ENCODE data around the gene TBL1X. TPM values are rescaled to one million over a fixed set of nuclear protein-coding genes. Genes with fewer than 3 reads are reported as not detected.
A peak's percentile ranks its signal among the peaks of the same experiment; 100 is the strongest.

Gene TBL1X
- total and polyA plus RNA-seq, 8 donors, result 2.4 to 16.6 (median 9.3) TPM

GRCh38 chrX:9561199-9561598 is 96.3 kb downstream of the TBL1X start:
- TF ChIP-seq, protein P1, sequence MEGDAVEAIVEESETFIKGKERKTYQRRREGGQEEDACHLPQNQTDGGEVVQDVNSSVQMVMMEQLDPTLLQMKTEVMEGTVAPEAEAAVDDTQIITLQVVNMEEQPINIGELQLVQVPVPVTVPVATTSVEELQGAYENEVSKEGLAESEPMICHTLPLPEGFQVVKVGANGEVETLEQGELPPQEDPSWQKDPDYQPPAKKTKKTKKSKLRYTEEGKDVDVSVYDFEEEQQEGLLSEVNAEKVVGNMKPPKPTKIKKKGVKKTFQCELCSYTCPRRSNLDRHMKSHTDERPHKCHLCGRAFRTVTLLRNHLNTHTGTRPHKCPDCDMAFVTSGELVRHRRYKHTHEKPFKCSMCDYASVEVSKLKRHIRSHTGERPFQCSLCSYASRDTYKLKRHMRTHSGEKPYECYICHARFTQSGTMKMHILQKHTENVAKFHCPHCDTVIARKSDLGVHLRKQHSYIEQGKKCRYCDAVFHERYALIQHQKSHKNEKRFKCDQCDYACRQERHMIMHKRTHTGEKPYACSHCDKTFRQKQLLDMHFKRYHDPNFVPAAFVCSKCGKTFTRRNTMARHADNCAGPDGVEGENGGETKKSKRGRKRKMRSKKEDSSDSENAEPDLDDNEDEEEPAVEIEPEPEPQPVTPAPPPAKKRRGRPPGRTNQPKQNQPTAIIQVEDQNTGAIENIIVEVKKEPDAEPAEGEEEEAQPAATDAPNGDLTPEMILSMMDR (IDR thresholded peaks at IDR 0.05), result no peak
- Histone ChIP-seq H3K27ac (no peak overlapping the region), H3K36me3 (no peaks in the 10 kb centered on the region), H3K4me1 (no peaks in the 10 kb centered on the region), H3K4me3 (no peak overlapping the region), H3K27me3 (no peaks in the 10 kb centered on the region), H3K9me3 (no peaks in the 10 kb centered on the region)
- intact Hi-C loops (cut with DNase I), result no loop called here
- ATAC-seq (no peak), FAIRE-seq (no peak), DNase-seq (no peak)
- 90 to 95% methylated on average over 5 of the region's 5 CpGs for WGBS, 2 donors

DNA sequence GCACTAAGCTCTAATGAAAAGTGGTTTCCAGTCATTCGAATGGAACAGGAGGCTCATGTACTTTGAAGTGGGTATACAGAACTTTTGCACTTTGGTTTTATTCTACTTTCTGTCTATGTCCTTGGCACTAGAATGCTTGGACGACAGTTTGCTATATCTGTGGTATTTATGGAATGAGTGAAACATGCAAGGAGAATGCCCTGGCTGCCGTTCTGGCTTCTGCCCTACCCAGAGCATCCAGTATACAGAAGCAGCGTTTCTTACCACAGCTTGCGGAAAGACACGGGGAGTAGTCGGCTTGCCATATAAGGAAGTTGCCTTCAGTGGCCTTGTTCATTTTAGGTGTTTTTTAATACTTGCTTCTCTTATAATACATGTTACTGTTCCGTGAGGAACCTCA is 98.0 kb downstream of the TBL1X start:
- Histone ChIP-seq H3K27me3 (no peaks in the 10 kb centered on the region), H3K27ac (no peak overlapping the region), H3K9me3 (no peaks in the 10 kb centered on the region), H3K36me3 (no peaks in the 10 kb centered on the region), H3K4me3 (no peak overlapping the region), H3K4me1 (peaks cover 0 to 3% (median 0%) of the 10 kb centered on the region in 3 donors)
- no peak for ATAC-seq
- no peak for DNase-seq
- no peak for FAIRE-seq
- intact Hi-C loops (cut with DNase I), result no loop called here
- WGBS, 2 donors, result 61 to 67% methylated on average over 8 of the region's 8 CpGs
- TF ChIP-seq, protein P1 (IDR thresholded peaks at IDR 0.05), result no peak

DNA sequence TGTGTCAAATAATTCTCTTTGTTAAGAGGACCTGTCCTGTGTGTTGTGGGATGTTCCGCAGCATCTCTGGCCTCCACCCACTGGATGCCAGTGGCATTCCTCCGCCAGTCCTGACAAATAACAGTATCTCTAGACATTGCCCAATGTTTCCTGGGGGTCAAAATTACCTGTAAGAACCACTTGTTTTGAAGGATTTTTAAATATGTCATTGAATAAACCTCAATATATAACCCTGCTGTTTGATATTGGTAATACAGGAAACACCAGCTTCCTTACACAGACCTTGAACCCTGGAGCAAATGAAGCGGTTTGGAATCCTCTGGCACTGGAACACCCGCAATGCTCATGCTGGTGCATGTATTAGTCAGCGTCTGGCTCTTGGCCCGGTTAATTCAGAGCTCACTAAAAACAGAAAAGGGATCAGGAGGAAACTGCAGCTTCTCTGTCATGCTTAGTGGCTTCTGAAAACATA is 101.3 kb downstream of the TBL1X start:
- Histone ChIP-seq H3K27ac (no peak overlapping the region), H3K36me3 (no peaks in the 10 kb centered on the region), H3K27me3 (no peaks in the 10 kb centered on the region), H3K9me3 (no peaks in the 10 kb centered on the region), H3K4me3 (no peak overlapping the region), H3K4me1 (peaks cover 0 to 3% (median 0%) of the 10 kb centered on the region in 3 donors)
- ATAC-seq (peak; percentile 84 to 89 (median 86)), FAIRE-seq (no peak), DNase-seq (peak in 4 of 6 donors; percentile 37 to 57 (median 51))
- TF ChIP-seq, protein P1 (IDR thresholded peaks at IDR 0.05), result no peak
- intact Hi-C loops (cut with DNase I), result no loop called here
- WGBS, 2 donors, result 23 to 38% methylated on average over 6 of the region's 6 CpGs

- DNase-seq (no peak), FAIRE-seq (no peak), ATAC-seq (no peak)
- 76 to 77% methylated on average over 10 of the region's 10 CpGs for WGBS, 2 donors
- Histone ChIP-seq H3K4me3 (no peak overlapping the region), H3K9me3 (no peaks in the 10 kb centered on the region), H3K4me1 (peaks cover 0 to 11% (median 8%) of the 10 kb centered on the region in 3 donors), H3K27ac (no peak overlapping the region), H3K27me3 (no peaks in the 10 kb centered on the region), H3K36me3 (no peaks in the 10 kb centered on the region)
- intact Hi-C loops (cut with DNase I), result no loop called here
- TF ChIP-seq, protein P1 (IDR thresholded peaks at IDR 0.05), result no peak
These were observed 105.0 kb downstream of the TBL1X start for GRCh38 chrX:9569876-9570301.

GRCh38 chrX:9573282-9574106 is 108.6 kb downstream of the TBL1X start:
- TF ChIP-seq, protein P1 (IDR thresholded peaks at IDR 0.05), result no peak
- Histone ChIP-seq H3K9me3 (no peaks in the 10 kb centered on the region), H3K4me3 (no peak overlapping the region), H3K4me1 (peaks cover 0 to 11% (median 5%) of the 10 kb centered on the region in 3 donors), H3K36me3 (no peaks in the 10 kb centered on the region), H3K27ac (no peak overlapping the region), H3K27me3 (no peaks in the 10 kb centered on the region)
- intact Hi-C loops (cut with DNase I), result no loop called here
- 35 to 42% methylated on average over 12 of the region's 12 CpGs for WGBS, 2 donors
- ATAC-seq (peak; percentile 67 to 90 (median 84)), FAIRE-seq (peak; percentile 76), DNase-seq (peak in 3 of 6 donors; percentile 38 to 48 (median 40))

Data from pancreas (tissue), 10 donors.